CD4-positive, alpha-beta T cell treated with Interleukin-15 for 1 hour (primary cell): Measurements from ENCODE around the gene MRGPRE.

ENCODE experiments used
- DNase-seq: peaks from one replicate; pipeline ENCODE4 v3.0.0-alpha.2; 2020

Gene MRGPRE

GRCh38 chr11:3196161-3197043 is 35.8 kb downstream of the MRGPRE start:
- DNase-seq: no peak

- no peak for DNase-seq
Observed at GRCh38 chr11:3195251-3196160, 36.7 kb downstream of the MRGPRE start.

GRCh38 chr11:3194016-3194816 is 38.0 kb downstream of the MRGPRE start:
- no peak for DNase-seq

- DNase-seq: no peak
Observed at GRCh38 chr11:3193373-3194015, 38.7 kb downstream of the MRGPRE start.

GRCh38 chr11:3192511-3193372 is 39.5 kb downstream of the MRGPRE start:
- DNase-seq: no peak

GRCh38 chr11:3191586-3192324 is 40.5 kb downstream of the MRGPRE start:
- no peak for DNase-seq

GRCh38 chr11:3190600-3190999 is 41.6 kb downstream of the MRGPRE start:
- DNase-seq: no peak

- DNase-seq: no peak
Observed at GRCh38 chr11:3189886-3190583, 42.2 kb downstream of the MRGPRE start.

GRCh38 chr11:3189196-3189843 is 42.9 kb downstream of the MRGPRE start:
- no peak for DNase-seq

- DNase-seq: no peak
Observed at GRCh38 chr11:3188496-3189195, 43.6 kb downstream of the MRGPRE start.

GRCh38 chr11:3186166-3186953 is 45.9 kb downstream of the MRGPRE start:
- DNase-seq: no peak

GRCh38 chr11:3184732-3185347 is 47.4 kb downstream of the MRGPRE start:
- no peak for DNase-seq

- no peak for DNase-seq
Observed at GRCh38 chr11:3183523-3183922, 48.7 kb downstream of the MRGPRE start.

GRCh38 chr11:3182462-3182852 is 49.8 kb downstream of the MRGPRE start:
- DNase-seq: no peak

GRCh38 chr11:3181725-3182461 is 50.3 kb downstream of the MRGPRE start:
- DNase-seq: no peak

- no peak for DNase-seq
Observed at GRCh38 chr11:3180869-3181268, 51.3 kb downstream of the MRGPRE start.

- DNase-seq: no peak
Observed at GRCh38 chr11:3178349-3178748, 53.9 kb downstream of the MRGPRE start.
